T-helper 2 cell treated with Interferon-gamma antibody and Interleukin-4, amounts not matched to agents 5 μg/mL and 100 μg/mL, for 36 hours (primary cell): ENCODE measurements around the gene DHX35.

ENCODE experiments used
- DNase-seq: peaks from one replicate; pipeline ENCODE4 v3.0.0; 2021; ENCODE audit warnings: low spot score
- H3K27ac Mint-ChIP-seq: one replicate; pipeline ENCODE4 v1.8.0; 2021; ENCODE audit warnings: mild to moderate bottlenecking, mixed read lengths
- H3K27me3 Mint-ChIP-seq: one replicate; pipeline ENCODE4 v1.8.0; 2021; ENCODE audit warnings: low read depth, mixed read lengths
- H3K36me3 Mint-ChIP-seq: one replicate; pipeline ENCODE4 v1.8.0; 2021; ENCODE audit warnings: low read depth, mixed read lengths
- H3K4me1 Mint-ChIP-seq: one replicate; pipeline ENCODE4 v1.8.0; 2021; ENCODE audit warnings: low read depth, mixed read lengths
- H3K4me3 Mint-ChIP-seq: one replicate; pipeline ENCODE4 v1.8.0; 2022; ENCODE audit warnings: mild to moderate bottlenecking, moderate library complexity, mixed read lengths
- H3K9me3 Mint-ChIP-seq: one replicate; pipeline ENCODE4 v1.8.0; 2021; ENCODE audit warnings: mixed read lengths

Gene DHX35

GRCh38 chr20:39082622-39083398 lies 120.7 kb downstream of the DHX35 start:
- Mint-ChIP-seq H3K27ac (no peak overlapping the region), H3K36me3 (no peaks in the 10 kb centered on the region), H3K27me3 (peaks cover 26% of the 10 kb centered on the region), H3K4me3 (no peak overlapping the region), H3K9me3 (no peaks in the 10 kb centered on the region), H3K4me1 (peaks cover 5% of the 10 kb centered on the region)
- DNase-seq: no peak

- Mint-ChIP-seq H3K27me3 (peaks cover 22% of the 10 kb centered on the region), H3K4me3 (no peak overlapping the region), H3K27ac (no peak overlapping the region), H3K9me3 (no peaks in the 10 kb centered on the region), H3K36me3 (no peaks in the 10 kb centered on the region), H3K4me1 (peaks cover under 1% of the 10 kb centered on the region)
- DNase-seq: no peak
These were observed 121.6 kb downstream of the DHX35 start for GRCh38 chr20:39083761-39084160.

- Mint-ChIP-seq H3K4me1 (no peaks in the 10 kb centered on the region), H3K27ac (peak overlapping the region; percentile 47), H3K36me3 (peaks cover 1% of the 10 kb centered on the region), H3K4me3 (no peak overlapping the region), H3K9me3 (peaks cover 6% of the 10 kb centered on the region), H3K27me3 (peaks cover 12% of the 10 kb centered on the region)
- DNase-seq: no peak
These were observed 126.9 kb downstream of the DHX35 start for GRCh38 chr20:39089029-39089428.
